DMS79 (cell line): Measurements from ENCODE around the gene SLC30A2.

Experiments
- DNase-seq: peaks from one replicate; lab custom pipeline; 2025; lab: John Stamatoyannopoulos, UW

SLC30A2 gene

GRCh38 chr1:26070296-26070962, 24.5 kb upstream of the SLC30A2 start:
- no peak for DNase-seq

- no peak for DNase-seq
Observed at GRCh38 chr1:26069941-26070295, 24.0 kb upstream of the SLC30A2 start.

GRCh38 chr1:26067432-26067911, 21.6 kb upstream of the SLC30A2 start, which contains the start of gene TRIM63:
Gene TRIM63, minus strand, starts transcription at chr1:26067630. Its CDS starts 136 bp downstream, at chr1:26067494.
- DNase-seq = no peak

- no peak for DNase-seq
Observed at GRCh38 chr1:26066857-26067256, 20.9 kb upstream of the SLC30A2 start.

GRCh38 chr1:26066160-26066559, 20.2 kb upstream of the SLC30A2 start:
- no peak for DNase-seq

- no peak for DNase-seq
Observed at GRCh38 chr1:26064553-26064952, 18.6 kb upstream of the SLC30A2 start.

- no peak for DNase-seq
Observed at GRCh38 chr1:26060832-26061574, 15.1 kb upstream of the SLC30A2 start.

- no peak for DNase-seq
Observed at GRCh38 chr1:26059906-26060305, 14.0 kb upstream of the SLC30A2 start.

GRCh38 chr1:26058052-26058595, 12.2 kb upstream of the SLC30A2 start:
- no peak for DNase-seq

GRCh38 chr1:26057189-26057588, 11.3 kb upstream of the SLC30A2 start:
- no peak for DNase-seq

- no peak for DNase-seq
Observed at GRCh38 chr1:26055041-26055440, 9.1 kb upstream of the SLC30A2 start.

- no peak for DNase-seq
Observed at GRCh38 chr1:26053718-26054560, 8.0 kb upstream of the SLC30A2 start.

GRCh38 chr1:26050248-26050640, 4.3 kb upstream of the SLC30A2 start:
- DNase-seq = no peak

GRCh38 chr1:26049531-26050247, 3.8 kb upstream of the SLC30A2 start:
- DNase-seq = no peak

- DNase-seq = no peak
Observed at GRCh38 chr1:26047278-26047874, 1.5 kb upstream of the SLC30A2 start.

- no peak for DNase-seq
Observed at GRCh38 chr1:26046246-26047095, 553 bp upstream of the SLC30A2 start.

- DNase-seq = no peak
Observed at GRCh38 chr1:26044971-26045721, 772 bp downstream of the SLC30A2 start.

GRCh38 chr1:26044414-26044813, 1.5 kb downstream of the SLC30A2 start:
- DNase-seq = no peak

GRCh38 chr1:26043765-26044164, 2.2 kb downstream of the SLC30A2 start:
- no peak for DNase-seq

- DNase-seq = no peak
Observed at GRCh38 chr1:26041978-26042377, 3.9 kb downstream of the SLC30A2 start.
